Coronary artery (tissue), 2 donors: ENCODE results near the gene PKD1L1.

Source experiments
- DNase-seq: peaks from one replicate; pipeline ENCODE4 v3.0.0-alpha.2; 2017; ENCODE audit warnings: low spot score
- H3K27ac ChIP-seq, 2 donors: fragments of 200-600 bp; sonication (generic); one replicate each; pipeline ENCODE4 v1.5.1; 2016 to 2019
- H3K4me3 ChIP-seq: fragments of 200-600 bp; sonication (generic); 2 replicates; pipeline ENCODE4 v1.5.1; 2016; ENCODE audit warnings: mild to moderate bottlenecking, moderate library complexity
- CTCF ChIP-seq: fragments of 200-600 bp; sonication (generic); IDR thresholded peaks from one replicate; pipeline ENCODE4 v1.5.1; 2019; ENCODE audit warnings: antibody characterized with exemption

PKD1L1 gene

GRCh38 chr7:47743965-47744591 is 204.2 kb downstream of the PKD1L1 start:
- no peak for DNase-seq
- Histone ChIP-seq H3K4me3 (no peak overlapping the region), H3K27ac (no peak overlapping the region)
- no peak for TF ChIP-seq CTCF

GRCh38 chr7:47741984-47742383 is 206.3 kb downstream of the PKD1L1 start:
- H3K27ac ChIP-seq: no peak overlapping the region
- no peak overlapping the region for H3K4me3 ChIP-seq
- TF ChIP-seq CTCF: no peak
- no peak for DNase-seq

GRCh38 chr7:47739891-47740290 is 208.4 kb downstream of the PKD1L1 start:
- peak; percentile 35 for DNase-seq
- no peak overlapping the region for H3K4me3 ChIP-seq
- no peak for TF ChIP-seq CTCF
- H3K27ac ChIP-seq: no peak overlapping the region

- no peak for TF ChIP-seq CTCF
- peak; percentile 21 for DNase-seq
- Histone ChIP-seq H3K4me3 (no peak overlapping the region), H3K27ac (no peak overlapping the region)
Observed at GRCh38 chr7:47739301-47739875, 208.9 kb downstream of the PKD1L1 start.

GRCh38 chr7:47738563-47739166 is 209.6 kb downstream of the PKD1L1 start:
- TF ChIP-seq CTCF: no peak
- no peak overlapping the region for H3K27ac ChIP-seq
- no peak for DNase-seq
- no peak overlapping the region for H3K4me3 ChIP-seq

- Histone ChIP-seq H3K27ac (no peak overlapping the region), H3K4me3 (no peak overlapping the region)
- no peak for DNase-seq
- TF ChIP-seq CTCF: no peak
Observed at GRCh38 chr7:47737601-47738000, 210.7 kb downstream of the PKD1L1 start.
